HUES64 (cell line): ENCODE results near the gene CHRNA9.

Source experiments
- H3K27ac ChIP-seq: 2 replicates; pipeline ENCODE4 v1.7.0; 2013; ENCODE audit warnings: low read depth, low read length, inconsistent platforms
- H3K27me3 ChIP-seq: 2 replicates; pipeline ENCODE4 v1.6.1; 2013; ENCODE audit warnings: mild to moderate bottlenecking, low read length; ENCODE audit not compliant: insufficient read depth
- H3K36me3 ChIP-seq: 2 replicates; pipeline ENCODE4 v1.6.1; 2013; ENCODE audit warnings: mild to moderate bottlenecking, low read length; ENCODE audit not compliant: insufficient read depth
- H3K4me1 ChIP-seq: 2 replicates; pipeline ENCODE4 v1.6.1; 2013; ENCODE audit warnings: mild to moderate bottlenecking, low read length, moderate library complexity; ENCODE audit not compliant: insufficient read depth
- H3K4me3 ChIP-seq: 2 replicates; pipeline ENCODE4 v1.5.1; 2013; ENCODE audit warnings: mild to moderate bottlenecking, low read length, moderate library complexity
- H3K9ac ChIP-seq: 2 replicates; pipeline ENCODE4 v1.6.1; 2013; ENCODE audit warnings: mild to moderate bottlenecking, low read depth, low read length
- H3K9me3 ChIP-seq: 2 replicates; pipeline ENCODE4 v1.6.1; 2013; ENCODE audit warnings: low read depth, low read length; ENCODE audit not compliant: insufficient read depth
- WGBS: fragments of 150-250, 120-280 bp; methylation state at CpG from one replicate; pipeline ENCODE4 v1.1.7; 2013; ENCODE audit warnings: missing lambda C conversion rate; 5-methylcytosine and 5-hydroxymethylcytosine counted together

CHRNA9 gene

GRCh38 chr4:40348000-40348399 lies 12.9 kb downstream of the CHRNA9 start:
- Histone ChIP-seq H3K4me3 (no peak overlapping the region), H3K4me1 (no peaks in the 10 kb centered on the region), H3K36me3 (no peaks in the 10 kb centered on the region), H3K9ac (no peak overlapping the region), H3K9me3 (no peaks in the 10 kb centered on the region), H3K27me3 (no peaks in the 10 kb centered on the region), H3K27ac (no peak overlapping the region)
- WGBS, result 95% methylated on average over 1 of the region's 2 CpGs

GRCh38 chr4:40349561-40350198 lies 14.5 kb downstream of the CHRNA9 start:
- H3K9ac ChIP-seq, result no peak overlapping the region
- H3K4me1 ChIP-seq, result no peaks in the 10 kb centered on the region
- no peaks in the 10 kb centered on the region for H3K36me3 ChIP-seq
- no peaks in the 10 kb centered on the region for H3K27me3 ChIP-seq
- WGBS, result 89% methylated on average over 5 of the region's 5 CpGs
- no peak overlapping the region for H3K27ac ChIP-seq
- no peak overlapping the region for H3K4me3 ChIP-seq
- no peaks in the 10 kb centered on the region for H3K9me3 ChIP-seq

DNA sequence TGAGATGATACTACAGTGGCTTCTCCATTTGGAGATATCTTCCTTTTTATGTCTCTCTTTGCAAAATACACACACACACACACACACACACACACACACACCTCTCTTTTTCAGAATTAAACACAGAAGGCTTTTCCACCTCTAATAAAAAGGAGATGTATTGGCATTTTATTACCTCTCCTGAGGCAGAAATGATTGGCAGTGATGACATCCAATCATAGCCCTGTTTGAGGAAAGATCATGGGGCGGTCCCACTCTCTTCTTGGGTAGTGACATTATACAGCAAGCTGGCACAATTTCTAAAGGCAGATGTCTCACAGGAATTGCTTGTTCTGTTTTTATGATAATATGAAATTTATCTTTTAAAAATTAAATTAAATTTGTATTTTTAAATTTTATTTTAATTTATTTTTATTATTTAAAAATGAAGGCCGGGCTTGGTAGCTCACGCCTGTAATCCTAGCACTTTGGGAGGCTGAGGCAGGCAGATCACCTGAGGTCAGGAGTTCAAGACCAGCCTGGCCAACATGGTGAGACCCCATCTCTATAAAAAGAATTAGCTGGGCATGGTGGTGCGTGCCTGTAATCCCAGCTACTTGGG lies 15.6 kb downstream of the CHRNA9 start:
- whole genome bisulfite sequencing, result 98% methylated on average over 4 of the region's 4 CpGs
- H3K27me3 ChIP-seq, result no peaks in the 10 kb centered on the region
- H3K4me1 ChIP-seq, result no peaks in the 10 kb centered on the region
- H3K9ac ChIP-seq, result no peak overlapping the region
- H3K9me3 ChIP-seq, result no peaks in the 10 kb centered on the region
- H3K36me3 ChIP-seq, result no peaks in the 10 kb centered on the region
- no peak overlapping the region for H3K27ac ChIP-seq
- no peak overlapping the region for H3K4me3 ChIP-seq

- H3K4me3 ChIP-seq, result no peak overlapping the region
- no peak overlapping the region for H3K27ac ChIP-seq
- no peak overlapping the region for H3K9ac ChIP-seq
- H3K4me1 ChIP-seq, result no peaks in the 10 kb centered on the region
- no peaks in the 10 kb centered on the region for H3K27me3 ChIP-seq
- 94% methylated on average over 11 of the region's 11 CpGs for WGBS
- H3K36me3 ChIP-seq, result no peaks in the 10 kb centered on the region
- no peaks in the 10 kb centered on the region for H3K9me3 ChIP-seq
Observed at GRCh38 chr4:40354158-40354557, 19.0 kb downstream of the CHRNA9 start.

- H3K27me3 ChIP-seq, result no peaks in the 10 kb centered on the region
- no peak overlapping the region for H3K9ac ChIP-seq
- no peaks in the 10 kb centered on the region for H3K4me1 ChIP-seq
- no peaks in the 10 kb centered on the region for H3K9me3 ChIP-seq
- WGBS, result 80% methylated on average over 5 of the region's 5 CpGs
- H3K4me3 ChIP-seq, result no peak overlapping the region
- no peaks in the 10 kb centered on the region for H3K36me3 ChIP-seq
- H3K27ac ChIP-seq, result no peak overlapping the region
Observed at GRCh38 chr4:40355131-40355530, 20.0 kb downstream of the CHRNA9 start.

DNA sequence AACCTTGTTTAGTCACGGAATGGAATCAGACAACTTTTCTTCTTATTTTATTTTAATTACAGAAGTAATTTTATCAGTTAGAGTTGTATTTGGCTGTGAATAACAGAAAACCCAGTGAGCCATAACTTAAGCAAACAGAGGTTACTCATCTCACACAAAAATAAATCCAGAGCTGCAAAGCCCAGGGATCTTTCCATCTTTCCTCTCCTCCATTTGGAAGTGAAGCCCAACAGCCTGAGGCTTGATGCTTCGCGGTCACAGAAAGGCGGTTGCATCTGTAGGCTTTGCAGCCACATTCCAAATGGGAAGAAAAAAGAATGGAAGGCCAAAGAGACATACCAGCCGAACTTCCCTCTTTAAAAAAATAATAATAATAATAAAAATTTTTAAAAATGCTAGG lies 22.6 kb downstream of the CHRNA9 start:
- no peaks in the 10 kb centered on the region for H3K27me3 ChIP-seq
- no peak overlapping the region for H3K9ac ChIP-seq
- WGBS, result 90% methylated on average over 3 of the region's 5 CpGs
- no peaks in the 10 kb centered on the region for H3K36me3 ChIP-seq
- H3K4me3 ChIP-seq, result no peak overlapping the region
- no peaks in the 10 kb centered on the region for H3K9me3 ChIP-seq
- H3K27ac ChIP-seq, result no peak overlapping the region
- no peaks in the 10 kb centered on the region for H3K4me1 ChIP-seq

GRCh38 chr4:40361338-40361737 lies 26.2 kb downstream of the CHRNA9 start:
- H3K36me3 ChIP-seq, result no peaks in the 10 kb centered on the region
- no peaks in the 10 kb centered on the region for H3K9me3 ChIP-seq
- H3K4me1 ChIP-seq, result 0 out of 2 replicates have a peak, but pooled peaks cover 3% of the 10 kb centered on the region
- H3K27ac ChIP-seq, result no peak overlapping the region
- H3K27me3 ChIP-seq, result no peaks in the 10 kb centered on the region
- 91% methylated on average over 3 of the region's 3 CpGs for WGBS
- H3K9ac ChIP-seq, result no peak overlapping the region
- H3K4me3 ChIP-seq, result no peak overlapping the region

GRCh38 chr4:40363382-40363920 lies 28.3 kb downstream of the CHRNA9 start:
- 93% methylated on average over 9 of the region's 9 CpGs for WGBS
- H3K9ac ChIP-seq, result no peak overlapping the region
- H3K4me1 ChIP-seq, result 0 out of 2 replicates have a peak, but pooled peaks cover 3% of the 10 kb centered on the region
- no peaks in the 10 kb centered on the region for H3K9me3 ChIP-seq
- no peak overlapping the region for H3K4me3 ChIP-seq
- no peaks in the 10 kb centered on the region for H3K27me3 ChIP-seq
- no peak overlapping the region for H3K27ac ChIP-seq
- H3K36me3 ChIP-seq, result no peaks in the 10 kb centered on the region

- Histone ChIP-seq H3K27ac (no peak overlapping the region), H3K9me3 (no peaks in the 10 kb centered on the region), H3K4me3 (no peak overlapping the region), H3K27me3 (no peaks in the 10 kb centered on the region), H3K4me1 (0 out of 2 replicates have a peak, but pooled peaks cover 3% of the 10 kb centered on the region), H3K9ac (no peak overlapping the region), H3K36me3 (no peaks in the 10 kb centered on the region)
Observed at GRCh38 chr4:40363945-40364344, 28.8 kb downstream of the CHRNA9 start.

DNA sequence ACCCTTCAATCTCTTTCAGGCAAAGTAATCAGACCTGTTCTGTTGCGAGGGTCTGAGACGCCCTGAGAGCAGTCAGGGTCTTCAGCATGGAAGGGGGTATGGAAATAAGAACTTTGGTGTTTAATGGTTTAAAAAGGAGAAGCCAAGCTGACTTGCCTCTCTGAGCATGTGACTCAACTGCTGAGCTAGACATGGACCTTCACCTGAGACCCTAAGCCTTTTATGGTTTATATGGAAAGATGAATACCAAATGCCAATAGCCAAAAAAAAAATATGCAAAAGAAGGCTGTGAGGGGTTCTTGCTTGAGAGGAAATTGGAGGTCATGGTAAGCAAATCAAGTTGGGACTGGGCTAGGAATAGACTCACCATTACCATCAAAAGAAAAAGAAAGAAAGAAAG lies 30.6 kb downstream of the CHRNA9 start:
- 0 out of 2 replicates have a peak, but pooled peaks cover 3% of the 10 kb centered on the region for H3K4me1 ChIP-seq
- WGBS, result 92% methylated on average over 2 of the region's 2 CpGs
- H3K36me3 ChIP-seq, result no peaks in the 10 kb centered on the region
- H3K27me3 ChIP-seq, result no peaks in the 10 kb centered on the region
- no peak overlapping the region for H3K4me3 ChIP-seq
- H3K9me3 ChIP-seq, result no peaks in the 10 kb centered on the region
- H3K27ac ChIP-seq, result no peak overlapping the region
- no peak overlapping the region for H3K9ac ChIP-seq

GRCh38 chr4:40367451-40367850 lies 32.3 kb downstream of the CHRNA9 start:
- Histone ChIP-seq H3K27ac (no peak overlapping the region), H3K4me3 (no peak overlapping the region), H3K4me1 (0 out of 2 replicates have a peak, but pooled peaks cover 3% of the 10 kb centered on the region), H3K36me3 (no peaks in the 10 kb centered on the region), H3K9ac (no peak overlapping the region), H3K27me3 (no peaks in the 10 kb centered on the region), H3K9me3 (no peaks in the 10 kb centered on the region)
- WGBS, result 92% methylated on average over 4 of the region's 4 CpGs
